K562 (cell line): ENCODE measurements around the gene MET.

ENCODE experiments used
- BRD9 ChIP-seq: fragments of 450-650 bp; IDR thresholded peaks from 2 replicates; pipeline ENCODE4 v1.6.1; 2018; ENCODE audit warnings: low read depth; ENCODE audit not compliant: partially characterized antibody
- CBX5 ChIP-seq: IDR thresholded peaks from 2 replicates; pipeline ENCODE4 v1.6.1; 2014; ENCODE audit warnings: low read depth, borderline replicate concordance
- ELF1 ChIP-seq: fragments of 200-800 bp; sonication (Bioruptor generic); IDR thresholded peaks from 2 replicates; pipeline ENCODE4 v1.6.1; 2016; ENCODE audit warnings: missing genetic modification characterization, missing compliant biosample characterization
- FOXK1 ChIP-seq: sonication (generic); formaldehyde crosslinking; IDR thresholded peaks from 2 replicates; pipeline ENCODE4 v1.8.0; 2022; ENCODE audit warnings: missing genetic modification reagents, mild to moderate bottlenecking, borderline replicate concordance
- TF ChIP-seq, protein P1 (sequence below): fragments of 450-650 bp; IDR thresholded peaks from 2 replicates; pipeline ENCODE4 v1.6.1; 2014; ENCODE audit warnings: low read depth, mild to moderate bottlenecking, moderate library complexity, borderline replicate concordance

DNA sequence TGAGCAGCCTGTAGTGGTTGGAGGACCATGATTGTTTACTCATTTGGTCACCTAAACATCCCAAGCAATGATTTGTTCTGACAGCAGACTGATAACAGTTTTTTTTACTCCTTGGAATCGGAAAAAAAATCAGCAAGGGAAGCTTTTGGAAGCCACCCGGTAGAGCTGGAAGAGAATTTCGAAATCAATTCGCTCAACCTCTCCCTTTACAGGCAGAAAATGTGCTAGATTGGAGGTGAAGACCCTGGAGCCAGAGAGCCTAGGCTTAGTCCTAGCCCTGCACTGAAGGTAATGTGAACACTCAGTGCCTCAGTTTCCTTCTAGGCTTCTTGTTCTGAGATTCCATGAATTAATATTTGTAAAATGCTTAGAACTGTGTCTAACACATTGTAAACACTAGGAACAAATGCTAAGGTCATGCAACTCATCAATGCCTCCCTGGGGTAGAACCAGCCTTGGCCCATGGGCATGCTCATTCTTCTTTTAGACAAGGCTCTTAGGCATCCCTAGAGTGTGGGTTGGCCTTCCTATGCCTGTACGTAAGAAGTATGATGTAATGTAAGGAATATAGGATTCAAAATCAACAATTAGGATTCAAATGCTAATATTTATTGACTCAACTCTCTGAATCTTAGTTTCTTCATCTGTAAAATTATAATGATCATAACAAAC is 52.7 kb downstream of the MET start:
- TF ChIP-seq FOXK1 (CRISPR knock-in tag) (no peak), CBX5 (no peak), ELF1 (tag) (no peak), BRD9 (no peak)
- TF ChIP-seq, protein P1, sequence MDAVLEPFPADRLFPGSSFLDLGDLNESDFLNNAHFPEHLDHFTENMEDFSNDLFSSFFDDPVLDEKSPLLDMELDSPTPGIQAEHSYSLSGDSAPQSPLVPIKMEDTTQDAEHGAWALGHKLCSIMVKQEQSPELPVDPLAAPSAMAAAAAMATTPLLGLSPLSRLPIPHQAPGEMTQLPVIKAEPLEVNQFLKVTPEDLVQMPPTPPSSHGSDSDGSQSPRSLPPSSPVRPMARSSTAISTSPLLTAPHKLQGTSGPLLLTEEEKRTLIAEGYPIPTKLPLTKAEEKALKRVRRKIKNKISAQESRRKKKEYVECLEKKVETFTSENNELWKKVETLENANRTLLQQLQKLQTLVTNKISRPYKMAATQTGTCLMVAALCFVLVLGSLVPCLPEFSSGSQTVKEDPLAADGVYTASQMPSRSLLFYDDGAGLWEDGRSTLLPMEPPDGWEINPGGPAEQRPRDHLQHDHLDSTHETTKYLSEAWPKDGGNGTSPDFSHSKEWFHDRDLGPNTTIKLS: no peak
